Mucosa of descending colon (tissue), 3 donors: ENCODE results near the gene SNRPD3. TPM values are rescaled to one million over a fixed set of nuclear protein-coding genes. Genes with fewer than 3 reads are reported as not detected.
"Not testable (repeated sequence)": the region's sequence is repeated elsewhere in the genome, so short reads cannot be mapped to it uniquely, and the experiment has no call there.

ENCODE experiments used
- ATAC-seq: fragments of 200-7000 bp; cut with Tn5 transposase; one replicate; pipeline ENCODE4 v1.9.1; 2020; ENCODE audit warnings: mild to moderate bottlenecking, moderate library complexity
- DNase-seq, 3 donors: peaks; one replicate each; pipeline ENCODE4 v3.0.0-alpha.2; 2020
- H3K36me3 ChIP-seq: fragments of 200-600 bp; one replicate; pipeline ENCODE4 v1.8.0; 2021; ENCODE audit warnings: low read depth, mild to moderate bottlenecking
- H3K4me1 ChIP-seq: fragments of 200-600 bp; one replicate; pipeline ENCODE4 v1.8.0; 2021; ENCODE audit warnings: low read depth, mild to moderate bottlenecking
- H3K4me3 ChIP-seq: fragments of 200-600 bp; one replicate; pipeline ENCODE4 v1.8.0; 2021; ENCODE audit warnings: mild to moderate bottlenecking
- H3K9me3 ChIP-seq: fragments of 200-600 bp; one replicate; pipeline ENCODE4 v1.8.0; 2021; ENCODE audit warnings: mild to moderate bottlenecking
- CTCF ChIP-seq: fragments of 200-600 bp; IDR thresholded peaks from one replicate; pipeline ENCODE4 v1.8.0; 2022; ENCODE audit warnings: antibody characterized with exemption, mild to moderate bottlenecking
- intact Hi-C, 2 donors: fragments of 100-400 bp; cut with DNase I in 1 of 2; cut with micrococcal nuclease in 1 of 2; formaldehyde crosslinking; loops; one replicate each; pipeline versions ENCODE4 v1.11.0 to v1.11.1; 2022; cut with DNase I, micrococcal nuclease
- total RNA-seq, 3 donors: library from RNA; stranded (reverse); fragmentation: NEBNext Ultra II Directional in 2 of 3; extraction: Animal tissue kit (Norgen Biotek cat#: 25700) in 2 of 3; gene quantifications; one replicate each; pipeline versions ENCODE4 v1.2.1 to v1.2.4, GENCODE V29; 2021 to 2023
- donor health status: DM: no; HTN: no; CAD: no; lungs with moderate emphysema.
- donor health status: DM: no; HTN: no; CAD: no.
- donor health status: DM: no; HTN: yes; CAD: no.

Gene SNRPD3
- total RNA-seq, 3 donors from 2014 or later, result 56.6 to 77.6 (median 77.2) TPM

DNA sequence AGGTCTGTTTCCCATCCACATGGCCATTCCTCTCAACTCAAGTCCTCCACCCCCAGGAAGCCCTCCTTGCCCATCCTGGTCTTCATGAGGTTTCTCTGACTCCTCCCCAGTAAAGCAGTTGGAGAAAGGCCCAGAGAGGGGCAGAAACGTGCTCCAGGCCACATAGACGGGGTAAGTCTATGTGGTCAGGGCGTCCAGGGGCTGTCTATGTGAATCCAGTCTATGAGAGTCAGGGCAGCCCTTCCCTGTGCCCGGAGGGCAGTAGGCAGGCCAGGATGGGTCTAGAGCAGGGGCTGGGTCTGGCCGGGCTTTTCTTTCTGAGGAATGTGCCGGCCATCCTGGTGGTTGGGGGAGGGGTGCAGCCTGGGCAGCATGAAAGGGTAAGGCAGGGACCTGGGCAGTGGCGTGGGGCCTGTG lies 12.6 kb upstream of the SNRPD3 start:
- DNase-seq (no peak), ATAC-seq (no peak)
- Histone ChIP-seq H3K4me1 (no peaks in the 10 kb centered on the region), H3K4me3 (no peak overlapping the region), H3K9me3 (no peaks in the 10 kb centered on the region), H3K36me3 (peaks cover 30% of the 10 kb centered on the region)
- intact Hi-C loops, result no loop called here
- no peak for TF ChIP-seq CTCF

- Histone ChIP-seq H3K36me3 (peaks cover 34% of the 10 kb centered on the region), H3K4me3 (no peak overlapping the region), H3K4me1 (no peaks in the 10 kb centered on the region), H3K9me3 (no peaks in the 10 kb centered on the region)
- no peak for ATAC-seq
- no peak for DNase-seq
- intact Hi-C loops, result no loop called here
- TF ChIP-seq CTCF, result no peak
Measured at GRCh38 chr22:24543679-24544243, 12.0 kb upstream of the SNRPD3 start.

GRCh38 chr22:24548812-24549211 lies 7.0 kb upstream of the SNRPD3 start:
- peaks cover 44% of the 10 kb centered on the region for H3K4me1 ChIP-seq
- no peak for TF ChIP-seq CTCF
- H3K4me3 ChIP-seq, result no peak overlapping the region
- H3K36me3 ChIP-seq, result peaks cover 21% of the 10 kb centered on the region
- intact Hi-C loops, result no loop called here
- ATAC-seq (no peak), DNase-seq (no peak)
- H3K9me3 ChIP-seq, result no peaks in the 10 kb centered on the region

DNA sequence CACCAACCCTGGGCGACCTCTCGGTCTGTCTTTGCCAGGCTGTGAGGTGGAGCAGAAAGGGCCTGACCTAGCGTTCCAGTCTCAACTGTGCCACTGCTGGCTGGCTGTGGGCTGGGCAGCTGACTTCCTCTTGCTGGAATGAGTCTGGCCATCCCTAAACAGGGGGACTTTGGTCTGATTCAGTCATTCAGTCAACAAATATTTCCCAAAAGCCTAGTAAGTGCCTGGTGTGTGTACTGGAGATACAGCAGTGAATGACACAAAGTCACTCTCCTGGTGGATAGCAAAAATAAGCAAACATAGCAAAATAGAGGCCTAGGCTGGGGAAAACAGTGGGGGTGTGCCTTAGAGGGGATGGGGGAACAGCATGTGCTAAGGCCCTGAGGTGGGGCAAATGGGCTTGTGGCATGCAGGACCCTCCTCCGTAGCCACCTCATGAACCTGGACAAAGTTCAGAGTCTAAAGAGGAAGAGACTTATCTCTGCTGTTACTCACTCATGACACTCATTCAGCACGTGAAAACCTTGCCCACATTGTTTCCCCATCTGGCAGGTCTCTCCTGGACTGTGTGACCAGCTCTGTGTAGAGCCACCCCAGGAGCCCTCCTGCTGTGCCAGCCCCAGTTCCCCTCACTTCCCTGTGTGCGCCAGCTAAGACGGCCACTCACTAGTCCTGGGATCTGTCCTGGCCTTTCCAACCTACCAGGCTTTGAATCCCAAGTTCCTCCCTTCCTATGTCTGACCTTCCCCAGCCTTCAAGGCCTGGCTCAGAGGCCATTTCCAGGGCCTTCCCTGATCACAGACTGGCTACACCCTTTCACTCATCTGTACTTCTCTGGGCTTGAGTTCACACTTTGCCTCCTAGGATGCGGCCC lies 5.5 kb upstream of the SNRPD3 start:
- Histone ChIP-seq H3K36me3 (peaks cover 17% of the 10 kb centered on the region), H3K4me3 (no peak overlapping the region), H3K9me3 (no peaks in the 10 kb centered on the region), H3K4me1 (peaks cover 45% of the 10 kb centered on the region)
- intact Hi-C loops, result no loop called here
- DNase-seq, result peak; percentile 55 to 83 (median 72)
- ATAC-seq, result peak; percentile 63
- no peak for TF ChIP-seq CTCF

DNA sequence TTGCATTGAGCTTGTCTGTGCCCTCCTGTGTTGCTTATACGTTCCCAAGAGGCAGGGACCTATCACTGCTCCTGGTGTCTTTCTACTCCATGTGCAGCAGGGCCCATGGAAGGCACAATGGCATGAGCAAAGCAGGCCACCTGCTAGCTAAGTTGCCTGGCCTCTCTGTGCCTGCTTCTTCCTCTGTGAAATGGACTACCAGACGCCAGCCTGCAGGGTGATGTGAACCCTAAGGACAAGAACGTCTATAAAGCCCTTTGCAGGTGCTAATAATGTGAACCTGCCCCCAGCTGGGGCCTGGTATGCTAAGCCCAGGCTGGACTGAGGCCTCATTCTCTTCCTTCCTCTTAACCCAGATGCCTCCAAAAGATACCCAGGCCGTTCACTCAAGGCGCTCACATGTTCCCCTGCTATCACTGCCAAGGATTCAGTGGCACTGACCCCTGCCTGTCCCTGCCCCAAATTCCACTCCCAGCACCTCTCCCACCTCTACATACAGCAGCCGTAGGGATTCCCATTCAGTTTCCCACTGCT lies 4.8 kb upstream of the SNRPD3 start:
- no peaks in the 10 kb centered on the region for H3K9me3 ChIP-seq
- no peak for TF ChIP-seq CTCF
- DNase-seq, result no peak
- no peak overlapping the region for H3K4me3 ChIP-seq
- H3K36me3 ChIP-seq, result peaks cover 17% of the 10 kb centered on the region
- intact Hi-C loops, result no loop called here
- peaks cover 45% of the 10 kb centered on the region for H3K4me1 ChIP-seq
- ATAC-seq, result no peak

DNA sequence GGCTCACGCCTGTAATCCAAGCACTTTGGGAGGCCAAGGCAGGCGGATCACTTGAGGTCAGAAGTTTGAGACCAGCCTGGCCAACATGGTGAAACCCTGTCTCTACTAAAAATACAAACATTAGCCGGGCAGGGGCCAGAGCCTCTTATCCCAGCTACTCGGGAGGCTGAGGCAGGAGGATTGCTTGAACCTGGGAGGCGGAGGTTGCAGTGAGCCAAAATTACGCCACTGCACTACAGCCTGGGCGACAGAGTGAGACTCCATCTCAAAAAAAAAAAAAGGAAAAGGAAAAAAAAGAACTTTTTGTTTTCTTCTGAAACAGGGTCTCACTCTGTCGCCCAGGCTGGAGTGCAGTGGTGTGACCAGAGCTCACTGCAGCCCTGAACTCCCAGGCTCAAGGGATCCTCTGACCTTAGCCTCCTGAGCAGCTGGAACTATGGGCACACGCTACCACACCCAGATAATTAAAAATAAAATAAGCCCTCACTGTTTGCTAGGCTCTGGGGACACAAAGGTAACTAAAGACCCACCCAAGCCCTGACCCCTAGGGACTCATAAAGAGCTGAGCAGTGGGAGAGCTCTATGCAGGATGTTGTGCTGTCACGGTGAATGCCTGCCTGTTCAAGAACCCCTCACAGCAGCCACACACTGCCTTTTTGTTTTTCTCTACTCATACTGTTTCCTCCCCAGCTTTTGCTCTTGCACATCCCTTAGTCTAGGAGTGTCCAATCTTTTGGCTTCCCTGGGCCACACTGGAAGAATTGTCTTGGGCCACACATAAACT lies 3.1 kb upstream of the SNRPD3 start:
- intact Hi-C loops, ATAC-seq, H3K9me3 ChIP-seq, H3K36me3 ChIP-seq, H3K4me3 ChIP-seq: not testable (repeated sequence)
- DNase-seq, result peak in 1 of 3 donors; percentile 31
- H3K4me1 ChIP-seq, result peaks cover 57% of the 10 kb centered on the region
